OCI-LY7 (cell line): Measurements from ENCODE around the gene NVL. TPM values are rescaled to one million over a fixed set of nuclear protein-coding genes. Genes with fewer than 3 reads are reported as not detected.

Experiments used
- BruUV-seq: library from RNA; stranded (reverse); fragments of 400-500 nt; replicated peaks from 2 replicates; lab custom pipeline; 2021; lab: Mats Ljungman, UMichigan
- CTCF ChIA-PET: fragments of 300-600 bp; sonication (Branson Sonifier 250); formaldehyde crosslinking; loops from one replicate; lab custom pipeline; 2022; ENCODE audit warnings: antibody characterized with exemption; ENCODE audit not compliant: unreplicated experiment; lab: Charles Lee
- POLR2A ChIA-PET: fragments of 300-600 bp; sonication (Branson Sonifier 250); formaldehyde crosslinking; loops from one replicate; lab custom pipeline; 2022; ENCODE audit warnings: antibody characterized with exemption; lab: Charles Lee
- DNase-seq: peaks from one replicate; pipeline ENCODE4 v3.0.0-alpha.2; 2015; ENCODE audit warnings: low spot score
- H2AFZ ChIP-seq: fragments of 200-600 bp; sonication (generic), shearing (Covaris generic); 2 replicates; pipeline ENCODE4 v1.6.1; 2014; ENCODE audit warnings: mild to moderate bottlenecking, antibody characterized with exemption, low read length, moderate library complexity
- H3K27ac ChIP-seq: fragments of 200-600 bp; sonication (generic); 2 replicates; pipeline ENCODE4 v1.5.1; 2014; ENCODE audit warnings: mixed run types, low read depth, mild to moderate bottlenecking, moderate library complexity, low read length, inconsistent platforms; ENCODE audit not compliant: poor library complexity, severe bottlenecking
- H3K36me3 ChIP-seq: fragments of 200-600 bp; sonication (generic); 2 replicates; pipeline ENCODE4 v1.6.1; 2014; ENCODE audit warnings: mild to moderate bottlenecking, antibody characterized with exemption, low read length, moderate library complexity, mixed read lengths; ENCODE audit not compliant: insufficient read depth
- H3K4me1 ChIP-seq: fragments of 200-600 bp; sonication (generic); 2 replicates; pipeline ENCODE4 v1.5.1; 2014; ENCODE audit warnings: mild to moderate bottlenecking, low read length; ENCODE audit not compliant: insufficient read depth, poor library complexity, severe bottlenecking
- H3K4me2 ChIP-seq: fragments of 200-600 bp; sonication (generic); 2 replicates; pipeline ENCODE4 v1.6.1; 2014; ENCODE audit warnings: mild to moderate bottlenecking, low read length
- H3K4me3 ChIP-seq: fragments of 200-600 bp; sonication (generic); 2 replicates; pipeline ENCODE4 v1.5.1; 2014; ENCODE audit warnings: mild to moderate bottlenecking, low read depth, low read length; ENCODE audit not compliant: poor library complexity, severe bottlenecking
- H3K79me2 ChIP-seq: fragments of 200-600 bp; sonication (generic); 2 replicates; pipeline ENCODE4 v1.6.1; 2016; ENCODE audit warnings: low read depth, mild to moderate bottlenecking, low read length, moderate library complexity, mixed read lengths; ENCODE audit not compliant: insufficient read depth
- H3K9me2 ChIP-seq: fragments of 200-600 bp; sonication (generic); 2 replicates; pipeline ENCODE4 v1.6.1; 2016; ENCODE audit warnings: mild to moderate bottlenecking, low read length, mixed read lengths; ENCODE audit not compliant: insufficient read depth
- H3K9me3 ChIP-seq: fragments of 200-600 bp; sonication (generic); 2 replicates; pipeline ENCODE4 v1.6.1; 2014; ENCODE audit warnings: mild to moderate bottlenecking, mixed run types, low read length, mixed read lengths
- H4K20me1 ChIP-seq: fragments of 200-600 bp; sonication (generic); 2 replicates; pipeline ENCODE4 v1.6.1; 2014; ENCODE audit warnings: mild to moderate bottlenecking, antibody characterized with exemption, low read length, moderate library complexity, mixed read lengths; ENCODE audit not compliant: insufficient read depth
- CTCF ChIP-seq: fragments of 200-600 bp; sonication (generic); conservative IDR thresholded peaks from 2 replicates; pipeline ENCODE4 v1.5.1; 2014; ENCODE audit warnings: mild to moderate bottlenecking, antibody characterized with exemption, low read length, moderate library complexity, mixed read lengths
- EZH2phosphoT487 ChIP-seq: fragments of 200-600 bp; sonication (generic); IDR thresholded peaks from 2 replicates; pipeline ENCODE4 v1.6.1; 2018; ENCODE audit warnings: low read depth, borderline replicate concordance, mild to moderate bottlenecking, mixed run types, antibody characterized with exemption, low read length, moderate library complexity, mixed read lengths
- intact Hi-C: fragments of 100-400 bp; cut with micrococcal nuclease; formaldehyde crosslinking; loops from one replicate; pipeline ENCODE4 v1.10.0; 2022; ENCODE audit not compliant: unreplicated experiment
- total RNA-seq, 2 experiments: library from RNA; depleted of rRNA in 1 of 2; stranded (reverse); fragments of >200 nt in 1 of 2; shearing (Covaris generic) in 1 of 2; gene quantifications; 2 replicates each; pipeline ENCODE4 v1.2.3, GENCODE V29; 2014 to 2022

Gene NVL
- total RNA-seq, 2 experiments from 2014 or later: 31.6 to 43.0 TPM

- Histone ChIP-seq H3K4me1 (peaks cover 14% of the 10 kb centered on the region), H3K4me2 (no peak overlapping the region), H3K79me2 (no peaks in the 10 kb centered on the region), H3K9me2 (no peaks in the 10 kb centered on the region), H3K4me3 (no peak overlapping the region), H2AFZ (no peak overlapping the region), H3K27ac (no peak overlapping the region), H3K9me3 (no peaks in the 10 kb centered on the region), H3K36me3 (peaks cover 56% of the 10 kb centered on the region), H4K20me1 (no peaks in the 10 kb centered on the region)
- ChIA-PET POLR2A (interaction anchor here (0.6 to 2.3 kb wide), 5 partner anchors 9 to 183 kb away, joined by 3 to 6 read pairs (median 4); no protein-coding TSS in a partner anchor), CTCF (no interaction called here)
- intact Hi-C loops: loop anchor here (5.0 kb wide), 1 partner anchor 86 kb away; the partner anchor contains the start of gene DEGS1
- BruUV-seq: no TSS peak
- no peak for DNase-seq
- TF ChIP-seq EZH2phosphoT487: no peak
- no peak for TF ChIP-seq CTCF
Measured at GRCh38 chr1:224267925-224268324, 62.0 kb downstream of the NVL start.

- ChIA-PET CTCF (no interaction called here), POLR2A (interaction anchor here (0.5 to 2.3 kb wide), 5 partner anchors 9 to 182 kb away, joined by 3 to 6 read pairs (median 4); no protein-coding TSS in a partner anchor)
- no TSS peak for BruUV-seq
- no peaks in the 10 kb centered on the region for H3K9me3 ChIP-seq
- no peaks in the 10 kb centered on the region for H3K79me2 ChIP-seq
- H3K27ac ChIP-seq: no peak overlapping the region
- H3K4me2 ChIP-seq: no peak overlapping the region
- TF ChIP-seq EZH2phosphoT487 (no peak), CTCF (no peak)
- H3K4me3 ChIP-seq: no peak overlapping the region
- peaks cover 61% of the 10 kb centered on the region for H3K36me3 ChIP-seq
- no peaks in the 10 kb centered on the region for H4K20me1 ChIP-seq
- intact Hi-C loops: loop anchor here (5.0 kb wide), 1 partner anchor 85 kb away; the partner anchor contains the start of gene DEGS1
- no peak overlapping the region for H2AFZ ChIP-seq
- no peaks in the 10 kb centered on the region for H3K9me2 ChIP-seq
- peaks cover 14% of the 10 kb centered on the region for H3K4me1 ChIP-seq
- DNase-seq: no peak
Measured at GRCh38 chr1:224266915-224267856, 62.8 kb downstream of the NVL start.
